Upper lobe of left lung (tissue), 4 donors: ENCODE data around the gene SNTG2.

ENCODE experiments used
- POLR2A ChIP-seq, 4 donors: fragments of 450-650 bp; IDR thresholded peaks; one replicate each; pipeline ENCODE4 v1.5.1; 2016 to 2017; ENCODE audit warnings: antibody characterized with exemption in 4 of 4, mild to moderate bottlenecking in 2 of 4
- TF ChIP-seq, protein P1 (sequence below), 6 experiments: fragments of 450-650 bp in 4 of 6; fragments of 200-600 bp in 2 of 6; sonication (generic) in 2 of 6; IDR thresholded peaks; one replicate each; pipeline ENCODE4 v1.5.1; 2016 to 2019; ENCODE audit warnings: antibody characterized with exemption in 6 of 6

DNA sequence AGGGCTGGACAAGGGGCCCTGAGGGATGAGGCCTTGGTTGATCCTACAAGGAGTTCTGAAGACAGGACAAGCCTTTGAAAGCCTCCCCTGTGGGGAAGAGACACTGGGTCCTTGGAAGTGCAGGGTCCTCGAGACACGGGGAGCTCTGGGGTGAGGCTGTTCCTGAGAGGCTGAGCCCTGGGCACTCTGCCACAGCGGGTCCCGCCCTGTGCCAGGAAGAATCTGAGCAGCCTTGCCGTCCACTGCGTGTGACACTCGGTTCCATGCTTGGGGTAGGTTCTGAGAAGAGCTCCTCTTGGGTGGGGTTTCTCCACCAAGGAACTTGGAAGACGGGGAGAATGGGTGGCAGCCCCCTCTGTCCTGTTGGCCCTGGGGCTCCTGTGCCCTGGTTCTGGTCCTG is 13.9 kb downstream of the SNTG2 start:
- TF ChIP-seq, protein P1, sequence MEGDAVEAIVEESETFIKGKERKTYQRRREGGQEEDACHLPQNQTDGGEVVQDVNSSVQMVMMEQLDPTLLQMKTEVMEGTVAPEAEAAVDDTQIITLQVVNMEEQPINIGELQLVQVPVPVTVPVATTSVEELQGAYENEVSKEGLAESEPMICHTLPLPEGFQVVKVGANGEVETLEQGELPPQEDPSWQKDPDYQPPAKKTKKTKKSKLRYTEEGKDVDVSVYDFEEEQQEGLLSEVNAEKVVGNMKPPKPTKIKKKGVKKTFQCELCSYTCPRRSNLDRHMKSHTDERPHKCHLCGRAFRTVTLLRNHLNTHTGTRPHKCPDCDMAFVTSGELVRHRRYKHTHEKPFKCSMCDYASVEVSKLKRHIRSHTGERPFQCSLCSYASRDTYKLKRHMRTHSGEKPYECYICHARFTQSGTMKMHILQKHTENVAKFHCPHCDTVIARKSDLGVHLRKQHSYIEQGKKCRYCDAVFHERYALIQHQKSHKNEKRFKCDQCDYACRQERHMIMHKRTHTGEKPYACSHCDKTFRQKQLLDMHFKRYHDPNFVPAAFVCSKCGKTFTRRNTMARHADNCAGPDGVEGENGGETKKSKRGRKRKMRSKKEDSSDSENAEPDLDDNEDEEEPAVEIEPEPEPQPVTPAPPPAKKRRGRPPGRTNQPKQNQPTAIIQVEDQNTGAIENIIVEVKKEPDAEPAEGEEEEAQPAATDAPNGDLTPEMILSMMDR (IDR thresholded peaks at IDR 0.05), result no peak
- no peak for TF ChIP-seq POLR2A (IDR thresholded peaks at IDR 0.05)
